GM12892 (cell line): ENCODE results near the gene C14orf93.

Source experiments
- POLR2A ChIP-seq: IDR thresholded peaks from 2 replicates; pipeline ENCODE4 v1.6.1; 2011; ENCODE audit warnings: low read depth, low read length, control low read depth
- POLR2AphosphoS5 ChIP-seq: IDR thresholded peaks from 2 replicates; pipeline ENCODE4 v1.6.1; 2011; ENCODE audit warnings: low read depth, low read length, control low read depth
- TAF1 ChIP-seq: IDR thresholded peaks from 2 replicates; pipeline ENCODE4 v1.6.1; 2011; ENCODE audit warnings: low read depth, mild to moderate bottlenecking, control low read depth, low read length, borderline replicate concordance

DNA sequence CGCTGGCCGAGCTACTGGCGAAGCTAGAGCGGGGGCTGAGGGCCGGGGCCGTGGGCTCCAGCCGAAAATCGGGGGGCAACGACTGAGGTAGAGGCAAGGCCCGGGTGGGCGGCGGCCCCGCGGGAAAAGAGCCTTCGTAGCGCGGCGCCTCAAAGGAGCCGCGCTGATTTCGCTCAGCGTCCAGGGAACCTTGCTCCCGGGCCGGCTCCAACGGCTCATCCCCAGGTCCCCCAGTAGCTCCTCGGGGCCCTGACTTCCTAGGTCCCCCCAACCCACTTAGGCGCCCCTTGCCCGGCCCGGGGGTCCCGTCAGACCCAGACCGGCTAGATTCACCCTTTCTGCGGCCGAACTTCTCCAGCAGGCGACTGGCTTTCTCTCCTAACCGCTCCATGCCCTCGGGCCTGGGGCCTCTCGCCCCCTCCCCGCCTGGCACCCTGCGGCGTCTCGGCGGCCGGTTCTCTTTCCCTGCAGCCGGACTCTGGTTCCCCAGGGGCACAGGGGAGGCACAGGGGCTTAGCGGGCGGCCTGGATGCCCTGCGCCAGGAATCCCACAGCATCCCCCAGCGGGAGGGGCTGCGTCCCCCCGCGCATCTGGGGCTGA lies 28.0 kb downstream of the C14orf93 start:
- TF ChIP-seq POLR2A (no peak), POLR2AphosphoS5 (no peak), TAF1 (no peak)
